ENCODE data around the gene EP400.

DNA sequence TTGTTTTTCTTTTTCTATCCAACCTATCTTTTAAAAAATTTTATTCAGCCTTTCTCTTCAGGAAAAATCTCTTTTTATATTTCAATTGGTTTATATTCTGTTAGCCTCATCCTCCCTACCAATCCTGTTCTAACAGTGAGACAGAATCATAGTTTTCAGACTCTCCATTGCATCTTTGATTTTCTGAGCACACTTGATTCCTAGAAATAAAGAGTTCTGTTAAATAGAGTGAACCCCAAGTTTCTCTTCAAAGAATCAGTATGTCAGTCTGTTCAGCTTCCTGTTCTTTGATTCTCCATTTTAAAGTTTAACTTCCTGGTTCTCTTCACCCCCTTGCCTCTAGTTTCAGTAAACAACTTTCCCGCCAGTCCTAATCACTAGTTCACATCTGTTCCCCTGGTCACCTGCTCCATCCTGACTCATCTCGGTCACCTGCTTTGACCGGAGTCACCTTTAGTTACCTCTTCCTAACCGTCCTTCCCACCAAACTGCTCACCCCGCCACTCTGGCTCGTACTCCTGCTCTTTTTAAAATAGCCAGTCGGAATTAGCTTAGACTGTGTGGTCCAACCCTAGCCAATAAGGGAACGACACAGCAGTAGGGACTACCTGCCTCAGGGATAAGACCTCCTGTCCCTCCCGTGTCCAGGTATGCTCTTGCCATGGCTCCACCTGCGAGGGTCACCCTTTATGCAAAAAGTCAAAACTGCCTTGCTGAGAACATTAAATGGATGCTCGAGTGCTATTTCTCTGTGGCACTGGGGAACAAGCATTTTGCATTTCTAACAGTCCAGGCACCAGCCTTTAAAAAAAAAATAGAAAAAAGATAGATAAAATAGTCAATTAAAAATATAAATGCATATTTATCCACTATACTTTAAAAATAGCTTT lies 146.0 kb downstream of the EP400 start:
- TF ChIP-seq BHLHE40 (IDR thresholded peaks at IDR 0.05; ENCODE audit: borderline replicate concordance) (no peak), SP1 (IDR thresholded peaks at IDR 0.05) (no peak), SUZ12 (IDR thresholded peaks at IDR 0.05) (no peak)
